Measurements from ENCODE around the gene PDE10A. TPM values are rescaled to one million over a fixed set of nuclear protein-coding genes. Genes with fewer than 3 reads are reported as not detected.

PDE10A gene
- total and polyA plus RNA-seq, 5 donors from 2014 or later = not detected

DNA sequence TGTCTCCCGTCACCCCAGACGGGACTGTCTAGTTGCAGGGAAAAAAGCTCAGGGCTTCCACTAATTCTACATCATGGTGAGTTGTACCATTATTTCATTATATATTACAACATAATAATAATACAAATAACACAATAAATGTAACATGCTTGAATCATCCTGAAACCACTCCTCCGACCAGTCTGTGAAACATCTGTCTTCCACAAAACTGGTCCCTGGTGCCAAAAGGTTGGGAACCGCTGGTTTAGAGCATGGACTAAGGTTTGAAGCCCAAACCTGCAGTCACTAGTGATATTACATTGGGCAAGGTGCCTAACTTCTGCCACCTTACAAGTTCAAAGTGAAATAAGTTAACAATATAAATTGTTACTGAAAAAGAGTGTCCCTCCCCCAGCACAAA is 175.7 kb downstream of the PDE10A start:
- DNase-seq = no peak
- no peaks in the 10 kb centered on the region for H3K36me3 ChIP-seq (ENCODE audit: control insufficient read depth, insufficient read depth, low read length)
- Mint-ChIP-seq H3K9me3 (peaks cover 0 to 9% (median 4%) of the 10 kb centered on the region in 7 donors), H3K4me1 (no peaks in the 10 kb centered on the region), H3K36me3 (no peaks in the 10 kb centered on the region), H3K4me3 (no peak overlapping the region), H3K27me3 (no peaks in the 10 kb centered on the region), H3K27ac (no peak overlapping the region)
- no peaks in the 10 kb centered on the region for H3K9me3 ChIP-seq (ENCODE audit: control insufficient read depth in 2 of 2, low read length in 2 of 2)
- no peaks in the 10 kb centered on the region for H3K4me1 ChIP-seq (ENCODE audit: control insufficient read depth, insufficient read depth, low read length, poor library complexity, severe bottlenecking)
- H3K27ac ChIP-seq (ENCODE audit: insufficient read depth, low read length, poor library complexity, severe bottlenecking) = no peak overlapping the region
- H3K4me3 ChIP-seq (ENCODE audit: low read depth, low read length) = no peak overlapping the region
- ATAC-seq (ENCODE audit: low read depth in 2 of 2) = no peak
- H3K27me3 ChIP-seq (ENCODE audit: control insufficient read depth, insufficient read depth, low read length) = no peaks in the 10 kb centered on the region

DNA sequence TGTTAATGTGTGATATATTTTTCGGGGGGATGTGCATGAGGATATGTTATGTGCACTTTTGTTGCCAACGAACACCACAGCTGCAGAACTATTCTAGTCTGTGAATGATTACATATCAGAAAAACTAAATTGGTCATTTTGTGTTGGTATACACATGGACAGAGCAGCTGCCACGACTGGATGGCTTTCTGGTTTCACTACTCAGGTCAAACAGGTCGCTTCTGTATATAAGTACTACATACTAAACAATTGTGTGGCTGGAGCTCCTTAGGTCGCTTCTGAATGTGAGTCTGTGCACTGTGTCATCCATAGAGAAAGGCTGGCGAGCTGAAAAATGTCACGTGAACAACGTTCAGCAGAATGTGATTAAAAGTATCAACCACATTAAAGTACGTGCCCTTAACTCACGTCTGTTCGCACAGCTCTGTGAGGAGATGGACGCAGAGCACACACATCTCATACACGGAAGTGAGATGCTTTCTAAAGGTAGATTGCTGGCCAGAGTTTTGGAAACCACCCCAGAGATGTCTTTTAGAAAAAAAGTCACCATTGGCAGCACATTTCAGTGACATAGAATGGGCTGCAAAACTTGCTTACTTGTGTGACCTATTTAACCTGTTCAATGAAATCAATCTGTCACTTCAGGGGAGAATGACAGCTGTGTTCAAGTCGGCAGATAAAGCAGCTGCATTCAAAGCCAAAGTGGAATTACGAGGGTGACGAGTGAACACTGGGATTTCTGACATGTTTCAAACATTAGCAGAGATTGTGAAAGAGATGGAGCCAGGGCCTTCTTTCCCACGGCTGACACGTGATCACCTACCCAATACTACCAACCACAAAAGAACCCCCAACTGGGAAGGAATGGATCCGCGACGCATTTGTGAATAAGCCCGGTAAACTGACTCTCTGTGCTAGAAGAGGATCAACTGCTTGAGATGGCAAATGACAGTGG is 176.6 kb downstream of the PDE10A start:
- ATAC-seq (ENCODE audit: low read depth in 2 of 2) = no peak
- Mint-ChIP-seq H3K4me1 (no peaks in the 10 kb centered on the region), H3K4me3 (no peak overlapping the region), H3K36me3 (no peaks in the 10 kb centered on the region), H3K27me3 (no peaks in the 10 kb centered on the region), H3K9me3 (peaks cover 0 to 11% (median 6%) of the 10 kb centered on the region in 7 donors), H3K27ac (no peak overlapping the region)
- DNase-seq = no peak
- Histone ChIP-seq H3K4me1 (ENCODE audit: control insufficient read depth, insufficient read depth, low read length, poor library complexity, severe bottlenecking) (no peaks in the 10 kb centered on the region), H3K27me3 (ENCODE audit: control insufficient read depth, insufficient read depth, low read length) (no peaks in the 10 kb centered on the region), H3K36me3 (ENCODE audit: control insufficient read depth, insufficient read depth, low read length) (no peaks in the 10 kb centered on the region), H3K4me3 (ENCODE audit: low read depth, low read length) (no peak overlapping the region), H3K27ac (ENCODE audit: insufficient read depth, low read length, poor library complexity, severe bottlenecking) (no peak overlapping the region), H3K9me3 (ENCODE audit: control insufficient read depth in 2 of 2, low read length in 2 of 2) (no peaks in the 10 kb centered on the region)

DNA sequence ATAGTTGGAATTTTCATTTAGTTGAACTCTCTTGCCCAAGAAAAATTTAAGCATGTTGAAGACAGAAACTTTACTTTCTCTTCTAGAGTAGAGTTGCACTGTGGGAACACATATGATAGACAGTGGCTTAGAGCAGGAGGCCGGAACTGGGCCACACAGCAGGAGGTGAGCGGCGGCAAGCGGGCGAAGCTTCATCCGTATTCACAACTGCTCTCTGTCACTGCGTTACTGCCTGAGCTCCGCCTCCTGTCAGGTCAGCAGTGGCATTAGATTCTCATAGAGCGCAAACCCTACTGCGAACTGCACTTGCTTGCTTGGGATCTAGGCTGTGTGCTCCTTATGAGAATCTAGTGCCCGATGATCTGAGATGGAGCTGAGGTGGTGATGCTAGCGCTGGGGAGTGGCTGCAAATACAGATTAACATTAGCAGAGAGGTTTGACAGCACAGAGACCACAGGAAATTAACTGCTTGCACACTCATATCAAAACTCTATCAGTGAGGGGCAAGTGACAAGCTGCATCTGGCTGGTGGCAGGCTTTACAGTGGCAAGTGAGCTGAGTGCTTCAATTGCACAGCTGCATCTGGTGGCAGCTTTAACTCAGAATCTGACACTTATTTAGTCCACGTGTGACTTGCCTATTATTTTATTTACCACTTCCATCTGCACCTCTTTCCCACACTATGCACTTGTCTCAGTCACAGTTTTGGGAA is 178.7 kb downstream of the PDE10A start:
- no peak overlapping the region for H3K4me3 Mint-ChIP-seq
- H3K4me3 ChIP-seq (ENCODE audit: low read depth, low read length) = no peak overlapping the region
- no peak overlapping the region for H3K27ac ChIP-seq (ENCODE audit: insufficient read depth, low read length, poor library complexity, severe bottlenecking)
- ATAC-seq (ENCODE audit: low read depth in 2 of 2) (no peak), DNase-seq (no peak)
- H3K27me3 Mint-ChIP-seq = no peaks in the 10 kb centered on the region
- no peaks in the 10 kb centered on the region for H3K4me1 ChIP-seq (ENCODE audit: control insufficient read depth, insufficient read depth, low read length, poor library complexity, severe bottlenecking)
- H3K9me3 Mint-ChIP-seq = peaks cover 0 to 8% (median 1%) of the 10 kb centered on the region in 7 donors
- no peaks in the 10 kb centered on the region for H3K36me3 Mint-ChIP-seq
- H3K9me3 ChIP-seq (ENCODE audit: control insufficient read depth in 2 of 2, low read length in 2 of 2) = no peaks in the 10 kb centered on the region
- H3K27ac Mint-ChIP-seq = no peak overlapping the region
- H3K27me3 ChIP-seq (ENCODE audit: control insufficient read depth, insufficient read depth, low read length) = no peaks in the 10 kb centered on the region
- H3K4me1 Mint-ChIP-seq = no peaks in the 10 kb centered on the region
- H3K36me3 ChIP-seq (ENCODE audit: control insufficient read depth, insufficient read depth, low read length) = no peaks in the 10 kb centered on the region

DNA sequence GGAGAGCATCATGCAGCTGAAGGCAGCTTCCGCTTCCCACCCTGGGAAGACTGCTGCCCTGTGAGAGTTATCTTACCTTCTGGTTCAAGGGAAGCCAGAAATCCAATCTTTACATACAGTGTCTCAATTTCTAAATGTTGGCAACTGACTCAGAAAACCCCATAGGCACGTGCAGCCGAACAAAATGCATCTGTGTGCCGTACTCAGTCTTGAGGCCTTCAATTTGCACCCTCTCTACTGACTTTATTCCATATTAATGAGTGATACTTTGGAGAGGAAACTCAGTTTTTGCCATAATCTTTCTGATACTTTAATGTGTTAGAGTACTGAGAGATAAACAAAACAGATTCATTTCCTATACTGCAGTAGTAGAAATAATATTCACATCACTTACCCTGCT is 181.1 kb downstream of the PDE10A start:
- peaks cover 0 to 7% (median 0%) of the 10 kb centered on the region in 7 donors for H3K9me3 Mint-ChIP-seq

DNA sequence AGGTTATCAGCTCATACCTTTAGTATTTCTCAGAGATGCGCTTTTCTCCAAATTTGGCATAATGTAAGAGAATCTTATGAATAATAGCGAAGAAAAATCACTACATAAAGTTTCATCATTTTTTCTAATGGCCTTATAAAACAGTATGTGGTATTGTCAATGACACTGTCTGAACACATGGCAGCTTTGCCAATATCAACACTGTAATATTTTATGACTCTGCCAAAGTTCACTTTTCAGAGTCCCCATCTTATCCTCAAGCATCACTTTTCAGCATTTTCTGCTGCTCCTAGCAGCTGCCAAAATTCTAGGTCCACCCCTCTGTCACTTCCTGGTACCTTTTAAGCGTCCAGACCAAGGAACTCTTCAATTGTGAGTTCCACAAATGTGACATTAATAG is 182.1 kb downstream of the PDE10A start:
- DNase-seq (no peak), ATAC-seq (ENCODE audit: low read depth in 2 of 2) (no peak)
- H3K27me3 ChIP-seq (ENCODE audit: control insufficient read depth, insufficient read depth, low read length) = no peaks in the 10 kb centered on the region
- Mint-ChIP-seq H3K27me3 (no peaks in the 10 kb centered on the region), H3K4me3 (no peak overlapping the region), H3K27ac (no peak overlapping the region), H3K9me3 (peaks cover 0 to 7% (median 1%) of the 10 kb centered on the region in 7 donors), H3K4me1 (no peaks in the 10 kb centered on the region), H3K36me3 (no peaks in the 10 kb centered on the region)
- H3K36me3 ChIP-seq (ENCODE audit: control insufficient read depth, insufficient read depth, low read length) = no peaks in the 10 kb centered on the region
- no peaks in the 10 kb centered on the region for H3K9me3 ChIP-seq (ENCODE audit: control insufficient read depth in 2 of 2, low read length in 2 of 2)
- no peak overlapping the region for H3K27ac ChIP-seq (ENCODE audit: insufficient read depth, low read length, poor library complexity, severe bottlenecking)
- no peaks in the 10 kb centered on the region for H3K4me1 ChIP-seq (ENCODE audit: control insufficient read depth, insufficient read depth, low read length, poor library complexity, severe bottlenecking)
- no peak overlapping the region for H3K4me3 ChIP-seq (ENCODE audit: low read depth, low read length)

More for the DNA sequence above, 181.1 kb downstream of the PDE10A start:
- DNase-seq = no peak
- Histone ChIP-seq H3K4me3 (ENCODE audit: low read depth, low read length) (no peak overlapping the region), H3K4me1 (ENCODE audit: control insufficient read depth, insufficient read depth, low read length, poor library complexity, severe bottlenecking) (no peaks in the 10 kb centered on the region), H3K27me3 (ENCODE audit: control insufficient read depth, insufficient read depth, low read length) (no peaks in the 10 kb centered on the region), H3K9me3 (ENCODE audit: control insufficient read depth in 2 of 2, low read length in 2 of 2) (no peaks in the 10 kb centered on the region), H3K36me3 (ENCODE audit: control insufficient read depth, insufficient read depth, low read length) (no peaks in the 10 kb centered on the region), H3K27ac (ENCODE audit: insufficient read depth, low read length, poor library complexity, severe bottlenecking) (no peak overlapping the region)
- Mint-ChIP-seq H3K27ac (no peak overlapping the region), H3K36me3 (no peaks in the 10 kb centered on the region), H3K4me1 (no peaks in the 10 kb centered on the region), H3K4me3 (no peak overlapping the region), H3K27me3 (no peaks in the 10 kb centered on the region)
- ATAC-seq (ENCODE audit: low read depth in 2 of 2) = no peak

DNA sequence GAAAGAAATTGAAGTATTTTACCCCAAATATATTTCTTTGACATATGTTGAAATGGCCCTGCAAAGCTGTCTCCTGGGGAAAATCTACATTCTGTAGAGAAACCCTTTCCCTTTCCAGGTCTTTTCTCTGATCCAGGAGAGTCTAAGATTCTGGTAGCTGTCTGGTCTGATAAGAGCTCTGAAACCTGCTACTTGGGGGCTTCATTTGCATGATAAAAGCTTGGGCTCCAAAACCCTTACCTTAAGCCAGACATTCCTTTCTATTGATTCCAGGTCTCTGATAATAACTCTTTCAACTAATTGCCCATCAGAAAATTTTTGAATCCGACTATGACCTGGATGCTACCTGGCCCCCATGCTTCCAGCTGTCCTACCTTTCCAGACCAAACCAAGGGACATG is 184.5 kb downstream of the PDE10A start:
- H3K9me3 Mint-ChIP-seq = peaks cover 0 to 6% (median 0%) of the 10 kb centered on the region in 7 donors
- ATAC-seq (ENCODE audit: low read depth in 2 of 2) = no peak
- no peaks in the 10 kb centered on the region for H3K27me3 Mint-ChIP-seq

DNA sequence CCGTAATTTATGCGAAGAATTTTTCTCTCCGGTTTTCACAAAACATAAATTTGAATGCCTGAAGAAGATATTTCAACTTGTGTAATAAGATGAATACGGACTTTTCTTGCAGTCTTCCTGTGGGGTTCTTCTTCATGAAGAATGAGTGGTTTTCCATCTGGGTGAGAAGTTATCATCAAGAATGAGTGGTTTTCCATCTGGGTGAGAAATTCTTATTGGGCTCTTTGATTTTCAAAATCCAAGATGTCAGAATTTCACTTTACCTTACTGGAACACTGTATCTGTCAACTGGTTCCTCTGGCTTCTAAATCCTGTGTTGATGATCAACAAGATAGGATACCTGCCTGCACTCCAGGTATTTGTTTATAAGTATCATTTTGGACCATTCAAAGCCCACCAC is 193.6 kb downstream of the PDE10A start:
- no peak overlapping the region for H3K4me3 Mint-ChIP-seq
- Histone ChIP-seq H3K27ac (ENCODE audit: insufficient read depth, low read length, poor library complexity, severe bottlenecking) (no peak overlapping the region), H3K4me1 (ENCODE audit: control insufficient read depth, insufficient read depth, low read length, poor library complexity, severe bottlenecking) (no peaks in the 10 kb centered on the region), H3K4me3 (ENCODE audit: low read depth, low read length) (no peak overlapping the region), H3K36me3 (ENCODE audit: control insufficient read depth, insufficient read depth, low read length) (no peaks in the 10 kb centered on the region), H3K27me3 (ENCODE audit: control insufficient read depth, insufficient read depth, low read length) (no peaks in the 10 kb centered on the region), H3K9me3 (ENCODE audit: control insufficient read depth in 2 of 2, low read length in 2 of 2) (no peaks in the 10 kb centered on the region)
- no peaks in the 10 kb centered on the region for H3K36me3 Mint-ChIP-seq
- ATAC-seq (ENCODE audit: low read depth in 2 of 2) = no peak
- peaks cover 0 to 15% (median 5%) of the 10 kb centered on the region in 7 donors for H3K9me3 Mint-ChIP-seq
- H3K4me1 Mint-ChIP-seq = no peaks in the 10 kb centered on the region
- H3K27ac Mint-ChIP-seq = no peak overlapping the region
- H3K27me3 Mint-ChIP-seq = no peaks in the 10 kb centered on the region
- DNase-seq = no peak

More for the DNA sequence above, 184.5 kb downstream of the PDE10A start:
- Histone ChIP-seq H3K4me1 (ENCODE audit: control insufficient read depth, insufficient read depth, low read length, poor library complexity, severe bottlenecking) (no peaks in the 10 kb centered on the region), H3K27ac (ENCODE audit: insufficient read depth, low read length, poor library complexity, severe bottlenecking) (no peak overlapping the region), H3K9me3 (ENCODE audit: control insufficient read depth in 2 of 2, low read length in 2 of 2) (no peaks in the 10 kb centered on the region), H3K36me3 (ENCODE audit: control insufficient read depth, insufficient read depth, low read length) (no peaks in the 10 kb centered on the region), H3K27me3 (ENCODE audit: control insufficient read depth, insufficient read depth, low read length) (no peaks in the 10 kb centered on the region), H3K4me3 (ENCODE audit: low read depth, low read length) (no peak overlapping the region)
- H3K27ac Mint-ChIP-seq = no peak overlapping the region
- no peak for DNase-seq
- H3K4me3 Mint-ChIP-seq = no peak overlapping the region
- no peaks in the 10 kb centered on the region for H3K4me1 Mint-ChIP-seq
- H3K36me3 Mint-ChIP-seq = no peaks in the 10 kb centered on the region

Data from CD4-positive, CD25-positive, alpha-beta regulatory T cell (primary cell).